ENCODE data around the gene CCDC149. TPM values are rescaled to one million over a fixed set of nuclear protein-coding genes. Genes with fewer than 3 reads are reported as not detected.

The CCDC149 gene
- total and polyA plus RNA-seq, 11 donors, result 5.8 to 14.7 (median 9.9) TPM

GRCh38 chr4:24872720-24873119, 40.1 kb downstream of the CCDC149 start:
- 80 to 99% (median 87%) methylated on average over 1 to 2 of the region's 2 CpGs for WGBS, 4 donors
- TF ChIP-seq POLR2A (IDR thresholded peaks at IDR 0.05) (no peak), CTCF (IDR thresholded peaks at IDR 0.05) (no peak)

GRCh38 chr4:24871210-24871609, 41.6 kb downstream of the CCDC149 start:
- 85 to 98% (median 91%) methylated on average over 3 of the region's 3 CpGs for WGBS, 4 donors
- intact Hi-C loops (cut with DNase I), result loop anchor here in 1 of 10 donors (1.0 kb wide), 1 partner anchor 25 kb away; no protein-coding TSS in a partner anchor
- H3K4me3 ChIP-seq, result no peak overlapping the region
- TF ChIP-seq POLR2A (IDR thresholded peaks at IDR 0.05) (no peak), CTCF (IDR thresholded peaks at IDR 0.05) (no peak)
- DNase-seq (no peak), ATAC-seq (no peak)
- no peaks in the 10 kb centered on the region for H3K27me3 ChIP-seq
- H3K4me1 ChIP-seq, result no peaks in the 10 kb centered on the region
- H3K9me3 ChIP-seq, result no peaks in the 10 kb centered on the region
- H3K27ac ChIP-seq, result no peak overlapping the region
- H3K36me3 ChIP-seq, result peaks cover 0 to 71% (median 31%) of the 10 kb centered on the region in 9 donors

More at GRCh38 chr4:24872720-24873119, 40.1 kb downstream of the CCDC149 start:
- Histone ChIP-seq H3K27ac (no peak overlapping the region), H3K9me3 (no peaks in the 10 kb centered on the region), H3K4me1 (peaks cover 0 to under 1% (median 0%) of the 10 kb centered on the region in 12 donors), H3K4me3 (no peak overlapping the region), H3K27me3 (no peaks in the 10 kb centered on the region), H3K36me3 (peaks cover 0 to 68% (median 31%) of the 10 kb centered on the region in 9 donors)
- no peak for DNase-seq
- peak in 1 of 4 donors; percentile 41 for ATAC-seq
- intact Hi-C loops (cut with DNase I), result no loop called here

- Histone ChIP-seq H3K4me1 (no peaks in the 10 kb centered on the region), H3K27ac (no peak overlapping the region), H3K27me3 (no peaks in the 10 kb centered on the region), H3K4me3 (no peak overlapping the region), H3K9me3 (peaks cover 0 to 27% (median 18%) of the 10 kb centered on the region in 12 donors), H3K36me3 (peaks cover 0 to 67% (median 24%) of the 10 kb centered on the region in 9 donors)
- ATAC-seq (no peak), DNase-seq (no peak)
- intact Hi-C loops (cut with DNase I), result no loop called here
- whole genome bisulfite sequencing, 4 donors, result 93 to 96% (median 95%) methylated on average over 9 of the region's 9 CpGs
- TF ChIP-seq CTCF (IDR thresholded peaks at IDR 0.05) (no peak), POLR2A (IDR thresholded peaks at IDR 0.05) (no peak)
These were observed 45.0 kb downstream of the CCDC149 start for GRCh38 chr4:24867766-24868296.

GRCh38 chr4:24867251-24867650, 45.6 kb downstream of the CCDC149 start:
- no peak for TF ChIP-seq CTCF (IDR thresholded peaks at IDR 0.05)
- TF ChIP-seq POLR2A (IDR thresholded peaks at IDR 0.05), result no peak
- 89 to 100% (median 95%) methylated on average over 1 of the region's 1 CpG for WGBS, 4 donors
- peaks cover 0 to 61% (median 20%) of the 10 kb centered on the region in 9 donors for H3K36me3 ChIP-seq
- H3K4me1 ChIP-seq, result no peaks in the 10 kb centered on the region
- H3K27ac ChIP-seq, result no peak overlapping the region
- no peaks in the 10 kb centered on the region for H3K27me3 ChIP-seq
- H3K4me3 ChIP-seq, result no peak overlapping the region
- intact Hi-C loops (cut with DNase I), result no loop called here
- H3K9me3 ChIP-seq, result peaks cover 0 to 28% (median 18%) of the 10 kb centered on the region in 12 donors
- ATAC-seq (no peak), DNase-seq (no peak)

Measured in heart left ventricle (tissue), 16 donors.